HG02571 (cell line): ENCODE measurements around the gene WDR83.
"Not testable (repeated sequence)": the region's sequence is repeated elsewhere in the genome, so short reads cannot be mapped to it uniquely, and the experiment has no call there.

Experiments
- ATAC-seq: cut with Tn5 transposase; IDR thresholded peaks from one replicate; pipeline ENCODE4 v1.9.1; 2021; ENCODE audit warnings: mild to moderate bottlenecking, moderate library complexity; ENCODE audit not compliant: unreplicated experiment

The WDR83 gene

GRCh38 chr19:12711187-12711586 lies 44.6 kb downstream of the WDR83 start:
- no peak for ATAC-seq

- not testable (repeated sequence) for ATAC-seq
These were observed 45.5 kb downstream of the WDR83 start for GRCh38 chr19:12712077-12712476.

GRCh38 chr19:12713304-12713703 lies 46.7 kb downstream of the WDR83 start:
- ATAC-seq = not testable (repeated sequence)

DNA sequence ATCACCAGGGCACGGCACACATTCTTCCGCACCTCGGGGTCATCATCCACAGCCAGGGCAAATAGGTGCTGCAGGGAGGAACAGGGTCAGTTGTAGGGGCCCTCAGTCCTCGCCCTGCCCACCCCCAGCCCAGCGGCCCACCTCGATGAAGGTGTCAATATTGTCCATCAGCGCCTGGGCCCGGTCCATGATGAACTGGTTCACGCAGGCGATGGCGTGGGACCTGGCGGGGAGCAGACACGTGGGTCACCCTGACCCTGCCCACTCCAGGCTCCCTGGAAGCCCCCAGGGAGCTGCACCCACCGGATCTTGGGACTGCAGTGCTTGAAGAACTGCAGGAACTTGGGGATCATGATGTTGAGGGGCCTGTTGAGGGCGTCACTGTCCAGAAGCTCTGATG lies 48.5 kb downstream of the WDR83 start:
- no peak for ATAC-seq

- ATAC-seq = no peak
These were observed 49.3 kb downstream of the WDR83 start for GRCh38 chr19:12715929-12716328.

- ATAC-seq = no peak
These were observed 53.7 kb downstream of the WDR83 start for GRCh38 chr19:12720296-12720695.

DNA sequence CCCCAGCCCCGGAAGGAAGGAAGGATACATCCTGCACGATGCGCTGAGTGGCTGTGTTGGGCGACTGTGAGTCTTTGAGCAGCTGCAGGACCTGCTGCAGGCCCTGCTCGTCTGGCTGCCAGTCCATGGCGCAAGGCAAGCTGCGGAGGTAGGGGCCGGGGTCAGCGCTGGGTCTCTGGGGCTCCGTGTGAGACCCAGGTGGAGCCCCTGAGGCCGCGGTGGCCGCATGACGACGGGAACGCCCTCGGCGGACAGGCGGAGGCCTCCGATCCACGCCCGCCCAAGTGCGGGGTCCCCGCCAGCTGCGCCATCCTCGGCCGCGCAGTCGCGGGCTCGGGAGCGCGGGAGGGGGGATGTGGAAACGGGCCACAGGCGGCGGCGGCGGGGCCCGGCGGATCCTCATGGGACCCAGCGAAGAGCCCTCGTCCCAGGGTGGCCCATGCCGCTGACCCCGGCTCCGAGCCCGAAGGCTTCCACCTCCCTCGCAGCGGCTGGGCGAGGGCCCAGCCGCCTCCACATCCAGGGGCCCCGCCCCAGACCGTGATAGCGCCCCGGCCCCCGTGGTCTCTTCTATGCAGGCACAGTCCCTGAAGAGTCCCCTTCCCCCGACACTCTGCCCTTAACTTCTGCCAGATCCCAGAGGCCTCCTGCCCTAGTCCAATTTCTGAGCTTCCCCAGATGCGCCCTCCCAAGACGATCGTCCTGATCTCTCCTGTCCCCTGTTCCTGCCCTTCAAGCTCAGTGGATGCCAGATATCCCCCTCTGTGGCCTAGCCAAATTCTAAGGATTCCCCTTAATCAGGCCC lies 54.4 kb downstream of the WDR83 start:
- ATAC-seq = no peak

DNA sequence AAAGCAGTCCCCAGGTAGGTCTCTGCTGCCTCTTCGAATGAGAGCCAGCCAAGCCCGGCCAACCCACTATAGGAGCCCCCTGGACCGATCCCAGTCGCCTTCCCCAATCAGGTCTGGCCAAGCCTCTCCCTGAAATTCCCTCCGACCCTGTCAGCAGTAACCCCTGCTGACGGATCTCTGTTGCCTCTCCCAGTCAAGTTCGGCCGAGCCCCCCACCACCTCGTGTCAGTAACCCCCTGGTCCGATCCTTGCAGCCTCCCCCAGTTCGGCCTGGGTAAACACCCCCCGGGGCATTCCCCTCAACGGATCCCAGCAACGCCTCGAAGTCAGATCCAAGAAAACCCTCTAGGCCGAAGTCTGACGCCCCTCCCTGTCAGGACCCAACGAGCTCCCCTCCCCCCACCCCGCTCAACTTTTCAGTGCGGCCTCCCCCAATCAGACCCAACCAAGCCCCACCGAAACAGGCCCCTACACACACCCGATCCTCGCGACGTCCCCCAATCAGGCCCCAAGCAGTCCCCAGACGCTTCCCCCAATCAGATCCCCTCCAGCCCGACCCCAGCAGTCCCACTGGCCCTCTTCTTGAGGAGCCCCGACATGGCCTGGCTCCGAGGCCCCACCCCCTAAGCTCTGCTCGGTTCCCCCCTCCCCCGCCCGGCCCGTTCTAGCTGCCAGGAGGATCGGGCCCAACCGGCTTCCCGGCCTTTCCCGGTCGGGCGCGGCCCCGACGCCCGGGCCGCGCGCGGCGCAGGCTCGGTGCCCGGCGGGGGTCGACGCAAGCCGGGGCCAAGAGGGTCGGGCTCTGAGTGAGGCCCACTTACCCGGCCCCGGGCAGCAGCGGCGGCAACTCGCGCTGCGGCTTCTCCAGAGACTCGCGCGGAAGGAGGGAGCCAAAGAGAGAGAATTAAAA lies 55.3 kb downstream of the WDR83 start:
- ATAC-seq = peak; percentile 22

DNA sequence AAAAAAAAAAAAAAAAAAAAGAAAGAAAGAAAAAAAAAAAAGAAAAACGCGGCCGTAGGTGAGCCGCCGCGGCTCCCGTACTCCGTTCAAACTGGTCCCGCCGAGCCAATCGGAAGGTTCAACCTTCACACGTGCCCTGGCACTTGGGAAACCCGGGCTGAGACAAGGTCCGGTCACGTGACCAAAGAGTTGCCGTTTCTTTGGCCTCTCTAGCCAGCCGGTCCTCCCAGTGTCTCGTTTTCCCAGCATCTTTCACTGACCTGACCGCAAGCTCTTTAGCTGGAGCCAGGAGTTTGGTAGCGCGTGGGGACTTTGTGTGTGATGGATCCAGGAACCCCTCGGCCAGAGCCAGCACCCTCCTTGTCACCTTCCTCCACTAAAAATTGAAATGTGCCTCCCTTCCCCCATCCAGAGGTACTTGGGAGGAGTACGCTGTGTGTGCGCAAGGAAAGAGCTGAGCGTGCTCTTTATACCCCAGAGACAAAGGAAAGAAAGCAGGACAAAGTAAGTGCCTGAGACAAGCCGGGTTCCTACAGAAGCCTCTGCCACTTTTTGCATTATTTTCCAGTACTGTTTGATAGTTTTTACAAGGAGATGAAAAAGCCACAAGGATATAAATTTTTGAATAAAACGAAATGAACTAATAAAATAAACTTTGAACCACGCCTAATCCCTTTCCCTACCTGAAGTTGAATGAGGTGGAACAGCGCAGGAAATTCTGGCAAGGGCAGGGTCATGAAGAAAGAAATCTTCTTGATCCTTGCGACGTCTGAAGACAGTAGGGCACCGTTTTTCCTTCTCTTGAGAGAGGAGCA lies 56.2 kb downstream of the WDR83 start:
- peak; percentile 84 for ATAC-seq

DNA sequence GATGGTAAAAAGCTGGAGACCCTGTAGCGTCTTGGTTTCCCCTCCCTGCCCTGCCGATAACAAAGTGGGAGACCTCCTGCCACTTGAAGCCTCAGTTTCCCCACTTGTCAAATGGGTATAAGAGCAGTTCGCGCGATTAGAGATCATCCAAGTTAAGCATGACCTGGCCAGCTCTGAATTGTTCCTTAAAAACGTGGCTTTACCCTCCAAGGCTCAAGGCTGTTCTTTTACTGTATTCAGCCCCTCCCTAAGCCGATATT lies 56.7 kb downstream of the WDR83 start:
- no peak for ATAC-seq

DNA sequence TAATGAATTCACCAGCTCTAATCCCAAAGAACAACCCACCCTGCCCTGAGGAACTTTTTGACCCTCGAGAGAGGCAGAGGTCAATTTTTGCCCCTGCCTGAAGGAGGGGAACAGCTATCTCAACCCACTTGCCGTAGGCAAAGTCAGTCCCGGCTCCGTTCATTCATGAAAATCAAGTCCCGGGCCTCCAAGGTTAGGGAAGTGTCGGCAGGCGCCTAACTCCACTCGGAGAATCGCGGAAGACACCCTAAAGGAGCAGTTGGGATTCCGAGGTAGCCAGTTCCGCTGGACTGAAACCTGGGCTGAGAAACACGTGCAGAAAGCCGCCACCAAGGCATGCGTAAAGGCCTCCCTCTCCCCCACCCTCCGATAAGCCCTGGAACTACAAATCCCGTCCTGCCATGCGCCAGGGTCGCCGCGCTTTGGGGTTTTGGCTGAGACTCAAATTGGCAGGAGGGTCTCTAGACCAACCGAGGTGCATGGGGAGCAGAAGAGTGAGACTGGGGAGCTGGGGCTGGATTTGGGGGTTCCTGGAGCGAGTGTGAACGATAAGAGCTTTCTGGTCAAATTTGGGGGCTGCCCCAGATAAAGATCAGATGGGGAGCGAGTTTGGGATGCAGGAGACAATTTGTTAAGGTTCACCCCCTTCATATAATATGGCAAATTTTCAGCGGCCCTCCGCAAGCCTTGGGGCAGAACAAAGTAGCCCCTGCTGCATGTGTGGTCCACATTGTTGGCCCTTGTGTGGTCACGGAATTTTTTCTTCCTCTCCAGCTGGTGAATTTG lies 57.2 kb downstream of the WDR83 start, which contains the start of gene TNPO2:
TSS of gene TNPO2 (minus strand) at position 292 of the 786 bp plus-strand sequence. CDS start 2,955 bp downstream, outside the sequence.
- ATAC-seq = no peak
